GM12891 (cell line): Measurements from ENCODE around the gene YOD1.

Source experiments
- POLR2A ChIP-seq: IDR thresholded peaks from 2 replicates; pipeline ENCODE4 v1.6.1; 2011; ENCODE audit warnings: low read depth, low read length, control low read depth
- POLR2AphosphoS5 ChIP-seq: IDR thresholded peaks from 2 replicates; pipeline ENCODE4 v1.6.1; 2011; ENCODE audit warnings: low read depth, low read length, control low read depth
- SPI1 ChIP-seq: IDR thresholded peaks from 2 replicates; pipeline ENCODE4 v1.6.1; 2011; ENCODE audit warnings: low read depth, low read length, control low read depth
- TAF1 ChIP-seq: IDR thresholded peaks from 2 replicates; pipeline ENCODE4 v1.6.1; 2011; ENCODE audit warnings: low read depth, low read length, control low read depth

DNA sequence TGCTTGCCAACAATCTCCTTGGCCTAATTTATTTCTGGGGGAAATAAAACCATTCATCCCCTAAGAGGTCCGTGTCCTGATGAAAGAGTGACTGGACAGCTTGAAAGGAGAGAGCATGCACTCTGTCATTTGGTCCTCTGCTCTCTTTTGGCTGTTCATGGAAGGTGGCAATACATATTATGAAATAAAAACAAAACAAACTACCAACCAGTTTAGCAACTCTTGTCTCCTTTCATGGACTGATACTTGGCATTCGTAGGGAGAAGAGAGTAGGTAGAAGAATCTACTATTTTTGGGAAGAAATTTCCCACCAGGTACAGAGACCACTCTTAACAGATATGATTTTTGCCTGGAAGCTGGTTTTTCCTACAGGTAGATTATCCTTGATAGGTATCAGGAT lies 17.7 kb downstream of the YOD1 start:
- TF ChIP-seq POLR2A (no peak), SPI1 (no peak), POLR2AphosphoS5 (no peak), TAF1 (no peak)
